GM12878 (cell line): ENCODE results near the gene KRTAP5-2. TPM values are rescaled to one million over a fixed set of nuclear protein-coding genes. Genes with fewer than 3 reads are reported as not detected.
"Not testable (repeated sequence)": the region's sequence is repeated elsewhere in the genome, so short reads cannot be mapped to it uniquely, and the experiment has no call there.

Source experiments
- ATAC-seq: fragments of 200-7000 bp; cut with Tn5 transposase; 3 replicates; pipeline ENCODE4 v1.9.1; 2020; ENCODE audit warnings: mild to moderate bottlenecking, moderate library complexity
- BruUV-seq: library from RNA; stranded (reverse); fragments of 400-500 nt; replicated peaks from 2 replicates; lab custom pipeline; 2021; lab: Mats Ljungman, UMichigan
- CTCF ChIA-PET: fragments of 300-600 bp; sonication (Branson Sonifier 250); formaldehyde crosslinking; extraction: SDS; loops from one replicate; lab custom pipeline; 2021; ENCODE audit warnings: inconsistent platforms; lab: Yijun Ruan, JAX
- POLR2A ChIA-PET: fragments of 350-600 bp; formaldehyde crosslinking; extraction: SDS; loops from one replicate; lab custom pipeline; 2021; ENCODE audit warnings: inconsistent platforms; lab: Charles Lee
- RAD21 ChIA-PET: fragments of 300-600 bp; sonication (Branson Sonifier 250); formaldehyde crosslinking; loops from one replicate; lab custom pipeline; 2023; ENCODE audit warnings: antibody characterized with exemption; ENCODE audit not compliant: unreplicated experiment; lab: Charles Lee
- SMC1A ChIA-PET: fragments of 300-600 bp; sonication (Branson Sonifier 250); formaldehyde crosslinking; loops from one replicate; lab custom pipeline; 2023; ENCODE audit not compliant: unreplicated experiment, uncharacterized antibody; lab: Charles Lee
- DNase-seq: peaks from one replicate; pipeline ENCODE4 v3.0.0-alpha.2; 2011; ENCODE audit warnings: low read depth, low spot score
- FAIRE-seq: peaks from 3 replicates; lab custom pipeline; 2011; peaks lifted over from hg19 to GRCh38; lab: Jason Lieb, UNC
- H2AFZ ChIP-seq: 2 replicates; pipeline ENCODE4 v1.6.0; 2011; ENCODE audit warnings: low read depth, low read length, control low read depth; ENCODE audit not compliant: control insufficient read depth
- H3K27ac ChIP-seq: 2 replicates; pipeline ENCODE4 v1.5.1; 2011; ENCODE audit warnings: control low read depth; ENCODE audit not compliant: control insufficient read depth, insufficient read depth
- H3K27me3 ChIP-seq, 2 experiments: replicated peaks in 1 of 2; 2 replicates each; pipeline versions ENCODE4 v1.6.0 to v1.6.1; 2011; ENCODE audit warnings: low read length in 1 of 2; ENCODE audit not compliant: control insufficient read depth in 2 of 2, insufficient read depth in 2 of 2
- H3K36me3 ChIP-seq, 2 experiments: 2 replicates each; pipeline ENCODE4 v1.5.1; 2011; ENCODE audit warnings: low read length in 1 of 2; ENCODE audit not compliant: control insufficient read depth in 2 of 2, insufficient read depth in 2 of 2
- H3K4me1 ChIP-seq: 2 replicates; pipeline ENCODE4 v1.6.1; 2011; ENCODE audit warnings: mild to moderate bottlenecking, low read length, moderate library complexity, mixed read lengths; ENCODE audit not compliant: control insufficient read depth, insufficient read depth
- H3K4me2 ChIP-seq: 2 replicates; pipeline ENCODE4 v1.6.0; 2011; ENCODE audit warnings: control low read depth; ENCODE audit not compliant: control insufficient read depth, insufficient read depth
- H3K4me3 ChIP-seq: fragments of 200-600 bp; sonication (generic); 2 replicates; pipeline ENCODE4 v1.5.1; 2016
- H3K79me2 ChIP-seq: 2 replicates; pipeline ENCODE4 v1.6.0; 2011; ENCODE audit warnings: low read length; ENCODE audit not compliant: control insufficient read depth, insufficient read depth
- H3K9ac ChIP-seq: 2 replicates; pipeline ENCODE4 v1.8.0; 2011; ENCODE audit warnings: low read length, control low read depth, mixed read lengths; ENCODE audit not compliant: control insufficient read depth, insufficient read depth
- H3K9me3 ChIP-seq: replicated peaks from 3 replicates; pipeline ENCODE4 v1.5.1; 2011; ENCODE audit warnings: mild to moderate bottlenecking, low read length; ENCODE audit not compliant: control insufficient read depth, insufficient read depth
- H4K20me1 ChIP-seq: 2 replicates; pipeline ENCODE4 v1.6.0; 2011; ENCODE audit not compliant: control insufficient read depth, insufficient read depth
- BHLHE40 ChIP-seq, 2 experiments: fragments of 450-650 bp in 1 of 2; IDR thresholded peaks; 2 replicates each; pipeline ENCODE4 v1.6.1; 2011 to 2017; ENCODE audit warnings: low read depth in 2 of 2, borderline replicate concordance in 1 of 2, improper control_type of control experiment in 1 of 2, low read length in 1 of 2, mild to moderate bottlenecking in 1 of 2
- CREB1 ChIP-seq: IDR thresholded peaks from 2 replicates; pipeline ENCODE4 v1.6.1; 2012; ENCODE audit warnings: low read depth, mild to moderate bottlenecking, inconsistent platforms
- FOS ChIP-seq: IDR thresholded peaks from 3 replicates; pipeline ENCODE4 v1.6.1; 2011; ENCODE audit warnings: borderline replicate concordance; ENCODE audit not compliant: insufficient read length; ENCODE audit errors: extremely low read depth
- NR2C2 ChIP-seq: IDR thresholded peaks from 2 replicates; pipeline ENCODE4 v1.6.1; 2011; ENCODE audit warnings: borderline replicate concordance, low read depth; ENCODE audit not compliant: control insufficient read depth, insufficient read length
- ZNF207 ChIP-seq: fragments of 450-650 bp; IDR thresholded peaks from 2 replicates; pipeline ENCODE4 v1.6.1; 2014; ENCODE audit warnings: antibody characterized with exemption, mild to moderate bottlenecking, borderline replicate concordance
- WGBS: methylation state at CpG from one replicate; pipeline ENCODE4 v1.1.6; 2016; ENCODE audit warnings: low lambda C conversion rate; ENCODE audit not compliant: insufficient replicate concordance, insufficient coverage; ENCODE audit errors: missing lambda C conversion rate; 5-methylcytosine and 5-hydroxymethylcytosine counted together
- in situ Hi-C: fragments of 300-500 bp; cut with MboI; formaldehyde crosslinking; loops from 9 replicates; pipeline ENCODE4 v1.14.3; 2018; ENCODE audit warnings: mixed read lengths
- intact Hi-C: fragments of 100-400 bp; cut with micrococcal nuclease; formaldehyde crosslinking; loops from one replicate; pipeline ENCODE4 v1.14.2; 2022; ENCODE audit not compliant: unreplicated experiment
- polyA plus RNA-seq, 11 experiments: library from polyadenylated mRNA; depleted of rRNA in 4 of 11; unstranded in 6 of 11; stranded (reverse) in 5 of 11; fragments of >200 nt; fragmentation: Nextera tagmentation in 4 of 11; fragmentation: Illumina TruSeq in 1 of 11; extraction: Ambion mirVana in 4 of 11; extraction: Trizol in 1 of 11; gene quantifications; 1 replicate in 1 of 11; 2 replicates in 10 of 11; pipeline versions ENCODE4 v1.2.1 to v1.2.3, GENCODE V29; 2011 to 2016; ENCODE audit warnings: inconsistent platforms in 2 of 11, missing spikeins in 2 of 11, low read depth in 1 of 11
- total RNA-seq, 4 experiments: library from RNA; depleted of rRNA in 3 of 4; stranded (reverse); fragments of >200 nt in 3 of 4; fragmentation: Illumina TruSeq in 1 of 4; extraction: Trizol in 1 of 4; gene quantifications; 2 replicates each; pipeline versions ENCODE4 v1.2.1 to v1.2.3, GENCODE V29; 2013 to 2021

KRTAP5-2 gene
- total and polyA plus RNA-seq, 10 of the 15 experiments (the other 5 are each of a cell fraction or from before 2014, with no cell fraction given), result not detected

- ATAC-seq, result no peak
- Histone ChIP-seq H4K20me1 (no peaks in the 10 kb centered on the region), H3K36me3 (no peaks in the 10 kb centered on the region), H3K9ac (no peak within 1 kb of the TSS), H3K4me1 (peaks cover 5% of the 10 kb centered on the region), H3K4me2 (no peak within 1 kb of the TSS), H2AFZ (no peak within 1 kb of the TSS), H3K4me3 (no peak within 1 kb of the TSS), H3K79me2 (no peaks in the 10 kb centered on the region), H3K9me3 (no peaks in the 10 kb centered on the region; the same call in 2 of the 3 replicates)
- in situ Hi-C loops, result no loop called here
- RAD21 ChIA-PET, result no interaction called here
- no TSS peak for BruUV-seq
- POLR2A ChIA-PET, result no interaction called here
- intact Hi-C loops, result no loop called here
- no peak for FAIRE-seq
- no peak for DNase-seq
- 54% methylated on average over 4 of the region's 4 CpGs for WGBS
- TF ChIP-seq BHLHE40 (IDR thresholded peaks at IDR 0.05; ENCODE audit: borderline replicate concordance in 1 of 2, low read depth in 2 of 2, low read length in 1 of 2) (no peak), CREB1 (no peak), NR2C2 (no peak), ZNF207 (no peak), FOS (no peak)
- TF ChIP-seq, all 136 proteins: peak for 0
- no peak within 1 kb of the TSS for H3K27ac ChIP-seq
- ChIA-PET CTCF (interaction anchor here (0.6 kb wide), 1 partner anchor 923 kb away, joined by 4 read pairs; no protein-coding TSS in a partner anchor), SMC1A (no interaction called here)
- H3K27me3 ChIP-seq, result peaks cover 0 to 1% of the 10 kb centered on the region in 2 experiments; a peak in 1 of 4 replicates
Observed at GRCh38 chr11:1608363-1608762, 10.3 kb upstream of the KRTAP5-2 start, which contains the start of gene KRTAP5-3. KRTAP5-3 (minus strand) TSS chr11:1608463; CDS start chr11:1608385, 78 bp downstream.

GRCh38 chr11:1607901-1608300 lies 9.8 kb upstream of the KRTAP5-2 start:
- in situ Hi-C loops, H3K36me3 ChIP-seq, H4K20me1 ChIP-seq, H2AFZ ChIP-seq, H3K4me2 ChIP-seq, H3K9ac ChIP-seq, H3K27me3 ChIP-seq, H3K27ac ChIP-seq, H3K79me2 ChIP-seq, H3K9me3 ChIP-seq, H3K4me1 ChIP-seq, BruUV-seq, DNase-seq, intact Hi-C loops, ATAC-seq, FAIRE-seq, CTCF ChIA-PET, SMC1A ChIA-PET, H3K4me3 ChIP-seq: not testable (repeated sequence)
- 7% methylated on average over 5 of the region's 5 CpGs for WGBS
- RAD21 ChIA-PET, result interaction anchor here (0.7 kb wide), 1 partner anchor 87 kb away, joined by 3 read pairs; no protein-coding TSS in a partner anchor
- POLR2A ChIA-PET, result interaction anchor here (0.7 kb wide), 1 partner anchor 405 kb away, joined by 3 read pairs; no protein-coding TSS in a partner anchor

- BruUV-seq, H3K4me1 ChIP-seq, H3K36me3 ChIP-seq, DNase-seq, in situ Hi-C loops, H3K27me3 ChIP-seq, SMC1A ChIA-PET, ATAC-seq, H3K79me2 ChIP-seq, CTCF ChIA-PET, intact Hi-C loops, H3K27ac ChIP-seq, H3K9me3 ChIP-seq, H3K4me2 ChIP-seq, H4K20me1 ChIP-seq, H2AFZ ChIP-seq, FAIRE-seq, H3K4me3 ChIP-seq, H3K9ac ChIP-seq: not testable (repeated sequence)
- POLR2A ChIA-PET, result interaction anchor here (0.7 kb wide), 1 partner anchor 404 kb away, joined by 3 read pairs; no protein-coding TSS in a partner anchor
- WGBS, result 49% methylated on average over 17 of the region's 18 CpGs
- RAD21 ChIA-PET, result interaction anchor here (0.7 kb wide), 1 partner anchor 86 kb away, joined by 3 read pairs; no protein-coding TSS in a partner anchor
Observed at GRCh38 chr11:1607156-1607845, 9.2 kb upstream of the KRTAP5-2 start.
